Measurements from ENCODE around the gene FAM117B. TPM values are rescaled to one million over a fixed set of nuclear protein-coding genes. Genes with fewer than 3 reads are reported as not detected.

FAM117B gene
- total and polyA plus RNA-seq, 8 donors = 1.9 to 49.8 (median 13.3) TPM

DNA sequence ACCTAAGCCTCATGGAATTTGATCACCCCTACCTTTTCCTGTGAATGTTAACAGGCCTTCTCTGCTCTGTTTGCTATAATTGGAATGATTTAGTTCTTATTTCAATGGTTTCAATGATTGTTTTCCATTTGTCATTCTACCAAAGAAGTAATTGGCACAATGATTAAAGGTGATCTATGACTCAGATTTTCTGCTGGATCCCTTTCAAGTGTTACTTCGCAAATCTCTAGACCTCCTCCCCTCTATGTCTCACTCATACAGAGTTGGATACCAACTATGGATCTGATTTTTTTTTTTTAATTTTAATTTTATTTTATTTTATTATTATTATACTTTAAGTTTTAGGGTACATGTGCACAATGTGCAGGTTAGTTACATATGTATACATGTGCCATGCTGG is 29.6 kb upstream of the FAM117B start:
- DNase-seq = no peak
- intact Hi-C loops (cut with DNase I; ENCODE audit: low total_unique reads) = no loop called here
- 66 to 80% (median 71%) methylated on average over 1 of the region's 1 CpG for WGBS, 5 donors

GRCh38 chr2:202608142-202608852 is 26.5 kb upstream of the FAM117B start:
- Histone ChIP-seq H3K36me3 (no peaks in the 10 kb centered on the region), H3K27me3 (no peaks in the 10 kb centered on the region), H3K4me1 (peaks cover 0 to 12% (median 0%) of the 10 kb centered on the region in 4 donors), H3K27ac (no peak overlapping the region), H3K9me3 (no peaks in the 10 kb centered on the region), H3K4me3 (no peak overlapping the region)
- TF ChIP-seq POLR2AphosphoS5 (IDR thresholded peaks at IDR 0.05) (no peak), EP300 (IDR thresholded peaks at IDR 0.05) (no peak), POLR2A (IDR thresholded peaks at IDR 0.05) (no peak)
- TF ChIP-seq, protein P1, sequence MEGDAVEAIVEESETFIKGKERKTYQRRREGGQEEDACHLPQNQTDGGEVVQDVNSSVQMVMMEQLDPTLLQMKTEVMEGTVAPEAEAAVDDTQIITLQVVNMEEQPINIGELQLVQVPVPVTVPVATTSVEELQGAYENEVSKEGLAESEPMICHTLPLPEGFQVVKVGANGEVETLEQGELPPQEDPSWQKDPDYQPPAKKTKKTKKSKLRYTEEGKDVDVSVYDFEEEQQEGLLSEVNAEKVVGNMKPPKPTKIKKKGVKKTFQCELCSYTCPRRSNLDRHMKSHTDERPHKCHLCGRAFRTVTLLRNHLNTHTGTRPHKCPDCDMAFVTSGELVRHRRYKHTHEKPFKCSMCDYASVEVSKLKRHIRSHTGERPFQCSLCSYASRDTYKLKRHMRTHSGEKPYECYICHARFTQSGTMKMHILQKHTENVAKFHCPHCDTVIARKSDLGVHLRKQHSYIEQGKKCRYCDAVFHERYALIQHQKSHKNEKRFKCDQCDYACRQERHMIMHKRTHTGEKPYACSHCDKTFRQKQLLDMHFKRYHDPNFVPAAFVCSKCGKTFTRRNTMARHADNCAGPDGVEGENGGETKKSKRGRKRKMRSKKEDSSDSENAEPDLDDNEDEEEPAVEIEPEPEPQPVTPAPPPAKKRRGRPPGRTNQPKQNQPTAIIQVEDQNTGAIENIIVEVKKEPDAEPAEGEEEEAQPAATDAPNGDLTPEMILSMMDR (IDR thresholded peaks at IDR 0.05) = no peak
- DNase-seq = no peak
- WGBS, 5 donors = 73 to 100% (median 89%) methylated on average over 2 of the region's 2 CpGs
- intact Hi-C loops (cut with DNase I; ENCODE audit: low total_unique reads) = no loop called here

More for the DNA sequence above, 29.6 kb upstream of the FAM117B start:
- TF ChIP-seq POLR2AphosphoS5 (IDR thresholded peaks at IDR 0.05) = no peak
- Histone ChIP-seq H3K4me3 (no peak overlapping the region), H3K4me1 (peaks cover 0 to 9% (median 0%) of the 10 kb centered on the region in 4 donors), H3K36me3 (no peaks in the 10 kb centered on the region), H3K9me3 (no peaks in the 10 kb centered on the region), H3K27ac (no peak overlapping the region), H3K27me3 (no peaks in the 10 kb centered on the region)

- 45 to 72% (median 56%) methylated on average over 3 of the region's 3 CpGs for WGBS, 5 donors
- H3K4me1 ChIP-seq = peaks cover 0 to 12% (median 0%) of the 10 kb centered on the region in 4 donors
- TF ChIP-seq, protein P1 (IDR thresholded peaks at IDR 0.05) = no peak
- TF ChIP-seq EP300 (IDR thresholded peaks at IDR 0.05) (no peak), POLR2AphosphoS5 (IDR thresholded peaks at IDR 0.05) (no peak), POLR2A (IDR thresholded peaks at IDR 0.05) (no peak)
- H3K27ac ChIP-seq = peak overlapping the region in 1 of 5 donors; percentile 2
- no peaks in the 10 kb centered on the region for H3K36me3 ChIP-seq
- no peak overlapping the region for H3K4me3 ChIP-seq
- intact Hi-C loops (cut with DNase I; ENCODE audit: low total_unique reads) = no loop called here
- DNase-seq = peak in 1 of 2 donors; percentile 9
- no peaks in the 10 kb centered on the region for H3K9me3 ChIP-seq
- no peaks in the 10 kb centered on the region for H3K27me3 ChIP-seq
These were observed 25.2 kb upstream of the FAM117B start for GRCh38 chr2:202609381-202610145.

DNA sequence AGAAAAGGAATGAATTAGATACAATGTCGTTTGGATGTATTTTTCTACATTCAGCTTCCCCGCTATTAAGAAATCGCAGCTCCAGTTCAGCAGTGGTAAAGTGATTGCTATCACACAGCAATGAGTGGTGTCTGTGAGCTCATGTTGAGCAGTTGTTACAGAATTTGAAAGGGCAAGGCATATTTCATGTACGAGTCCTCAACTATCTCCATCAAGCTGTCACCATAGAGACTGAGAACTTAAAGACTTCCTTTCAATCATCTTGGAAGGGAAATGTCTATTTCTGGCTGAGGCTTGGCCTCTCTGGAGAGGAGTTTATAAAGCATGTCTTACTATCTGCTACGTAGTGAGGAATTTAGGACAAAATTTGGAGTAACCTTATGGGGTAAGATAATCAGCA is 24.4 kb upstream of the FAM117B start:
- no peak overlapping the region for H3K27ac ChIP-seq
- TF ChIP-seq POLR2AphosphoS5 (IDR thresholded peaks at IDR 0.05) (no peak), EP300 (IDR thresholded peaks at IDR 0.05) (no peak)
- WGBS, 5 donors = 76 to 89% (median 88%) methylated on average over 5 of the region's 5 CpGs
- peaks cover 0 to 12% (median 0%) of the 10 kb centered on the region in 4 donors for H3K4me1 ChIP-seq
- no peaks in the 10 kb centered on the region for H3K36me3 ChIP-seq
- intact Hi-C loops (cut with DNase I; ENCODE audit: low total_unique reads) = no loop called here
- no peak overlapping the region for H3K4me3 ChIP-seq
- no peaks in the 10 kb centered on the region for H3K27me3 ChIP-seq
- no peak for DNase-seq
- H3K9me3 ChIP-seq = no peaks in the 10 kb centered on the region

DNA sequence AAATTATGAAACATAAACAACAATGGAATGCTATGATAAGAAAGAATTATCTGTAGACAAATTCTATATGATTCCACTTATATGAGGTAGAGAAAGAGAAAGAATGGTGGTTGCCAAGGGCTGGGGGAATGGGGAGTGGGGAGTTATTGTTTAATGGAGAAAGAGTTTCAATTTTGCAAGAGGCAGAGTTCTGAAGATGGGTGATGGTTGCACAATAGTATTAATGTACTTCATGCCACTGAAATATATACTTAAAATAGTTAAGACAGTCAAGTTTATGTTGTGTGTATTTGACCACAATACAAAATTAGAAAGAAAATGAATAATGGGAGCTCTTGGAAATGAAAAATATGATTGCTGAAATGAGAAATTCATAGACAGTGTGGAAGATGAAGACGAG is 22.6 kb upstream of the FAM117B start:
- Histone ChIP-seq H3K4me3 (no peak overlapping the region), H3K27ac (no peak overlapping the region), H3K36me3 (no peaks in the 10 kb centered on the region), H3K4me1 (peaks cover 0 to 12% (median 0%) of the 10 kb centered on the region in 4 donors), H3K27me3 (no peaks in the 10 kb centered on the region), H3K9me3 (no peaks in the 10 kb centered on the region)
- no peak for DNase-seq
- 89 to 100% (median 92%) methylated on average over 1 of the region's 1 CpG for WGBS, 5 donors
- TF ChIP-seq POLR2AphosphoS5 (IDR thresholded peaks at IDR 0.05) = no peak
- no peak for TF ChIP-seq POLR2A (IDR thresholded peaks at IDR 0.05)
- TF ChIP-seq, protein P1 (IDR thresholded peaks at IDR 0.05) = no peak
- no peak for TF ChIP-seq EP300 (IDR thresholded peaks at IDR 0.05)
- intact Hi-C loops (cut with DNase I; ENCODE audit: low total_unique reads) = no loop called here
